Sigmoid colon (tissue), 7 donors: ENCODE data around the gene SPINT1. TPM values are rescaled to one million over a fixed set of nuclear protein-coding genes. Genes with fewer than 3 reads are reported as not detected.
A peak's percentile ranks its signal among the peaks of the same experiment; 100 is the strongest.

ENCODE experiments used
- DNase-seq: peaks from one replicate; pipeline ENCODE4 v3.0.0-alpha.2; 2019
- H3K27ac ChIP-seq, 4 donors: fragments of 200-600 bp; sonication (generic); one replicate each; pipeline ENCODE4 v1.5.1; 2016 to 2019; ENCODE audit warnings: mild to moderate bottlenecking in 1 of 4
- H3K27me3 ChIP-seq, 3 donors: fragments of 200-600 bp; sonication (generic); one replicate each; pipeline ENCODE4 v1.5.1; 2019; ENCODE audit warnings: mild to moderate bottlenecking in 1 of 3
- H3K36me3 ChIP-seq, 4 donors: fragments of 200-600 bp; sonication (generic); one replicate each; pipeline ENCODE4 v1.5.1; 2016 to 2019
- H3K4me1 ChIP-seq, 4 donors: fragments of 200-600 bp; sonication (generic); one replicate each; pipeline ENCODE4 v1.5.1; 2017 to 2019
- H3K4me3 ChIP-seq, 4 donors: fragments of 200-600 bp; sonication (generic); one replicate each; pipeline ENCODE4 v1.5.1; 2017 to 2019; ENCODE audit warnings: mild to moderate bottlenecking in 2 of 4, moderate library complexity in 1 of 4
- H3K9me3 ChIP-seq, 4 donors: fragments of 200-600 bp in 3 of 4; sonication (generic) in 3 of 4; one replicate each; pipeline versions ENCODE4 v1.5.1 to v1.6.1; 2013 to 2019
- EP300 ChIP-seq, 4 donors: sonication (generic); formaldehyde crosslinking; IDR thresholded peaks; one replicate each; pipeline ENCODE4 v1.6.1; 2017; ENCODE audit warnings: antibody characterized with exemption in 4 of 4
- POLR2A ChIP-seq, 2 donors: fragments of 450-650 bp; IDR thresholded peaks; one replicate each; pipeline ENCODE4 v1.6.1; 2016; ENCODE audit warnings: antibody characterized with exemption in 2 of 2, mild to moderate bottlenecking in 2 of 2, moderate library complexity in 2 of 2
- POLR2AphosphoS5 ChIP-seq, 4 donors: sonication (generic); formaldehyde crosslinking; IDR thresholded peaks; one replicate each; pipeline ENCODE4 v1.6.1; 2017; ENCODE audit warnings: antibody characterized with exemption in 4 of 4
- WGBS, 2 donors: extraction: QIAGEN DNeasy Blood & Tissue Kit; methylation state at CpG; one replicate each; pipeline ENCODE4 v1.1.7; 2013; 5-methylcytosine and 5-hydroxymethylcytosine counted together
- intact Hi-C: fragments of 100-400 bp; cut with DNase I; formaldehyde crosslinking; loops from one replicate; pipeline ENCODE4 v1.15.1; 2023
- polyA plus RNA-seq, 3 donors: library from polyadenylated mRNA; stranded (reverse); fragments of 200-250 nt; gene quantifications; one replicate each; pipeline ENCODE4 v1.2.3, GENCODE V29; 2013
- total RNA-seq, 4 donors: library from RNA; depleted of rRNA; stranded (reverse); fragments of >200 nt; gene quantifications; one replicate each; pipeline ENCODE4 v1.1.0, GENCODE V29; 2016
- TF ChIP-seq, protein P1 (sequence below), 4 experiments: fragments of 450-650 bp in 3 of 4; fragments of 200-600 bp in 1 of 4; IDR thresholded peaks; one replicate each; pipeline ENCODE4 v1.5.1; 2016 to 2019; ENCODE audit warnings: antibody characterized with exemption in 4 of 4, mild to moderate bottlenecking in 3 of 4, moderate library complexity in 2 of 4
- donor health status: healthy with polysubstance abuse.
- donor health status: Bipolar disorder and iron deficiency.
- donor health status: healthy.

Gene SPINT1
- total and polyA plus RNA-seq, 7 donors: 1.1 to 146 (median 3.8) TPM

DNA sequence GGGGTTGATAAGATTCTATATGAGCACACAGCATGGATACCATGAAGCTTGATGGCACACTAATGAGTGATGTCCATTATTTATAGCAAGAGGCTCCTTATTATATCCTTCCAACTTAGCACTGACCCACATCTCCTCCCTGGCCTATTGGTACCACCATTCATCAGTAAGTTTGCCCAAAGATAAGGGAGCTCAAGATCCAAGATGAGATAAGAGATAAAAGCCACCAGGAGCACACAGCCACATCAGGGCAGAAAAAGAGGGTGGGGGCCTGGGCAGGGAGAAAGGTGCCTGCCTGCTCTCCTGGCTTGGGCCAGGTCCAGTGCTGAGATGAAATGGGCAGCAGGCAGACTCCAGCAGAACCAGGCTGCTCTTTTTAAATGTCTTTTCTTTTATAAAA lies 10.9 kb upstream of the SPINT1 start:
- Histone ChIP-seq H3K9me3 (no peaks in the 10 kb centered on the region), H3K4me3 (no peak overlapping the region), H3K27ac (no peak overlapping the region), H3K27me3 (no peaks in the 10 kb centered on the region), H3K4me1 (no peaks in the 10 kb centered on the region), H3K36me3 (no peaks in the 10 kb centered on the region)
- intact Hi-C loops: no loop called here
- DNase-seq: no peak
- TF ChIP-seq POLR2A (IDR thresholded peaks at IDR 0.05) (no peak), EP300 (IDR thresholded peaks at IDR 0.05) (no peak), POLR2AphosphoS5 (IDR thresholded peaks at IDR 0.05) (no peak)
- TF ChIP-seq, protein P1, sequence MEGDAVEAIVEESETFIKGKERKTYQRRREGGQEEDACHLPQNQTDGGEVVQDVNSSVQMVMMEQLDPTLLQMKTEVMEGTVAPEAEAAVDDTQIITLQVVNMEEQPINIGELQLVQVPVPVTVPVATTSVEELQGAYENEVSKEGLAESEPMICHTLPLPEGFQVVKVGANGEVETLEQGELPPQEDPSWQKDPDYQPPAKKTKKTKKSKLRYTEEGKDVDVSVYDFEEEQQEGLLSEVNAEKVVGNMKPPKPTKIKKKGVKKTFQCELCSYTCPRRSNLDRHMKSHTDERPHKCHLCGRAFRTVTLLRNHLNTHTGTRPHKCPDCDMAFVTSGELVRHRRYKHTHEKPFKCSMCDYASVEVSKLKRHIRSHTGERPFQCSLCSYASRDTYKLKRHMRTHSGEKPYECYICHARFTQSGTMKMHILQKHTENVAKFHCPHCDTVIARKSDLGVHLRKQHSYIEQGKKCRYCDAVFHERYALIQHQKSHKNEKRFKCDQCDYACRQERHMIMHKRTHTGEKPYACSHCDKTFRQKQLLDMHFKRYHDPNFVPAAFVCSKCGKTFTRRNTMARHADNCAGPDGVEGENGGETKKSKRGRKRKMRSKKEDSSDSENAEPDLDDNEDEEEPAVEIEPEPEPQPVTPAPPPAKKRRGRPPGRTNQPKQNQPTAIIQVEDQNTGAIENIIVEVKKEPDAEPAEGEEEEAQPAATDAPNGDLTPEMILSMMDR (IDR thresholded peaks at IDR 0.05): no peak

DNA sequence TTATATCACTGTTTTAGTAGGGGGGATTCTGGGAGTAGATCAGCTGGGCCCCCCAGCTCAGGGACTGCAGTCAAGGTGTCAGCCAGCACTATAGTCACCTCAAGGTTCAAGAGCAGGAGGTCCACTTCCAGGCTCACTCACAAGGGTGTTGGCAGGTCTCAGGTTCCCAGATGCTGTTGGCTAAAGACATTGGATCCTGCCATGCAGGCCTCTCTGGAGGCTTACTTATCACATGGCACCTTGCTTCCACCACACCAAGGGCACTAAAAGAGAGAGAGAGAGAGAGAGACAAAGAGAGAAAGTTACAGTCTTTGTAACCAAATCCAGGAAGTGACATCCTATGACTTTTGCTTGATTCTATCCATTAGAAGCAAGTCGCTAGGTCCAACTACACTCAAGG lies 7.8 kb upstream of the SPINT1 start:
- intact Hi-C loops: no loop called here
- Histone ChIP-seq H3K36me3 (no peaks in the 10 kb centered on the region), H3K9me3 (no peaks in the 10 kb centered on the region), H3K4me1 (no peaks in the 10 kb centered on the region), H3K27me3 (no peaks in the 10 kb centered on the region), H3K4me3 (no peak overlapping the region), H3K27ac (no peak overlapping the region)
- 94 to 96% methylated on average over 1 of the region's 1 CpG for WGBS, 2 donors
- TF ChIP-seq POLR2A (IDR thresholded peaks at IDR 0.05) (no peak), POLR2AphosphoS5 (IDR thresholded peaks at IDR 0.05) (no peak), EP300 (IDR thresholded peaks at IDR 0.05) (no peak)
- TF ChIP-seq, protein P1 (IDR thresholded peaks at IDR 0.05): no peak
- no peak for DNase-seq

DNA sequence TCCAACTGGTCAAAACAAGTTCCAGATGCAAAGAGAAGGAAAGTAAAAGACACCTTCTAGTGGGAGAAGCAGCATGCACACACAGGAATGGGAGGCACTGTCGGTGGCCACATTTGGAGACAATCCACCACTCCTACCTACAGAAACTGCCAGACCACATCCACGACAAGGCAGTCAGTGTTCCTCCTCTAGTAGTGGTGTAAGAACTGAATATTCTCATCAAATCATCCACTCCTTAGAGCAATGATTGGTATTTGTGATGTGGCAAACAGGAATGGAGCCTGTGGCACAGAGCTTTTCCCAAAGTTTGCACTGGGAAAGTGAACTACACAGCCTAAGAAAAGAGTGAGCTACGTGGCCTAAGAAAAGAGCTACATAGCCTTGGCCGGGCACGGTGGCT lies 5.1 kb upstream of the SPINT1 start:
- peaks cover 0 to 7% (median 5%) of the 10 kb centered on the region in 4 donors for H3K4me1 ChIP-seq
- H3K27ac ChIP-seq: no peak overlapping the region
- no peaks in the 10 kb centered on the region for H3K9me3 ChIP-seq
- TF ChIP-seq EP300 (IDR thresholded peaks at IDR 0.05) (no peak), POLR2A (IDR thresholded peaks at IDR 0.05) (no peak), POLR2AphosphoS5 (IDR thresholded peaks at IDR 0.05) (no peak)
- TF ChIP-seq, protein P1 (IDR thresholded peaks at IDR 0.05): no peak
- no peaks in the 10 kb centered on the region for H3K36me3 ChIP-seq
- no peak overlapping the region for H3K4me3 ChIP-seq
- WGBS, 2 donors: 89 to 90% methylated on average over 5 of the region's 5 CpGs
- intact Hi-C loops: no loop called here
- H3K27me3 ChIP-seq: peaks cover 6 to 20% (median 12%) of the 10 kb centered on the region in 3 donors
- no peak for DNase-seq

DNA sequence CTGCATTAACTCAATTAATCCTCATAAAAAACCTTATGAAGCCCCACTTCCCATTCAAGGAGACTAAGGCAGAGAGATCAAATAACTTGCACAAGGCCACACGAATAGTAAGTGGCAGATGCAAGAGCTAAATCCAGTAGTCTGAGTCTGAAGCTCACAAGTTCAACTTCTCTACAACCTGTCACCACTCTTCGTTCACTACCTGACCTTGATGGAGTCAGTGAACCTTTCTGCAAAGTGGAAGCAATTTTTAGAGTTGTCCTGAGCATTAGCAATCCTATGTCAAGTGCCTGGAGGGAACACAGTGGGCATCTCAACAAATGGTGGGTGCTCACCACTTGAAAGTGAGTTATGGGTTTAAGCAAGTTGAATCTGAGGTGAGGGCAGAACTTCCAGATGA lies 2.1 kb upstream of the SPINT1 start:
- Histone ChIP-seq H3K27me3 (peaks cover 22 to 50% (median 35%) of the 10 kb centered on the region in 3 donors), H3K4me1 (peaks cover 0 to 19% (median 18%) of the 10 kb centered on the region in 4 donors), H3K27ac (no peak overlapping the region), H3K9me3 (no peaks in the 10 kb centered on the region), H3K36me3 (no peaks in the 10 kb centered on the region), H3K4me3 (no peak overlapping the region)
- no peak for DNase-seq
- WGBS, 2 donors: 89 to 94% methylated on average over 2 of the region's 2 CpGs
- intact Hi-C loops: no loop called here
- TF ChIP-seq POLR2A (IDR thresholded peaks at IDR 0.05): no peak
- TF ChIP-seq, protein P1 (IDR thresholded peaks at IDR 0.05): no peak
- no peak for TF ChIP-seq EP300 (IDR thresholded peaks at IDR 0.05)
- no peak for TF ChIP-seq POLR2AphosphoS5 (IDR thresholded peaks at IDR 0.05)

DNA sequence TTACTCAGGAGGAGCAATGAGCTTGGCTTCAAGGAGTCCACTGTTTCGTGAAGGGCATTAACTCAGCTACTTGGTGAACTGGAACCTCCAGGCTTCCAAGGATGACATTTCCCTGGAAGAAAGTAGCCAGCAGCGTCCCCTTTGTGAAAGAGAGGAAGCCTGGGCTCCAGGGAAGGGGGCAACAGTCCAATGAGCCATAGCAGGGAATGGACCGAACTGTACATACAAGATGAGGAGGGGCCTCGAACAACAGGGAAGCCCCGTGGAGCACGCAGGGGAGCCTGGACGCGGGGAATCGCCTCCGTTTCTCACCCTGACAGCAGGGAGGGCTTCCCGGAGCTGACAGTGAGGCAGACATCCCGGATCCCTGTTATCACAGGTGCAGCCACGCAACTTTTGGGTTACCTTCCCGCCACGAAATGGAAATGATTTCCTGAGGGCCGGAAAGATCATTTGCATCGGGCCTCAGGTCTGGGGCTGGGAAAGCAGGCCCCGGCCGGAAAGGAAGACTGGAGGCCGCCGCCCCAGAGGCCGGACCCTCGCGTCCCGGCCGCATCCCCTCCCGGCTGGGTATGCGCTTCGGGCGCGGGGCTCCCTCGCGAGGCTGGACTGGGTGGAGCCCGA lies 475 bp upstream of the SPINT1 start:
- Histone ChIP-seq H3K27ac (peak overlapping the region in 1 of 4 donors; percentile 56), H3K4me3 (peak overlapping the region in 3 of 4 donors; percentile 41 to 43 (median 43)), H3K9me3 (no peaks in the 10 kb centered on the region), H3K36me3 (no peaks in the 10 kb centered on the region), H3K27me3 (peaks cover 22 to 58% (median 35%) of the 10 kb centered on the region in 3 donors), H3K4me1 (peaks cover 0 to 19% (median 18%) of the 10 kb centered on the region in 4 donors)
- intact Hi-C loops: no loop called here
- 6 to 26% methylated on average over 34 of the region's 34 CpGs for WGBS, 2 donors
- no peak for TF ChIP-seq EP300 (IDR thresholded peaks at IDR 0.05)
- TF ChIP-seq POLR2A (IDR thresholded peaks at IDR 0.05): no peak
- TF ChIP-seq POLR2AphosphoS5 (IDR thresholded peaks at IDR 0.05): no peak
- TF ChIP-seq, protein P1 (IDR thresholded peaks at IDR 0.05): no peak
- no peak for DNase-seq
